Stimulated activated CD4-positive, alpha-beta T cell treated with anti-CD3 and anti-CD28 coated beads, TNF-alpha, amount 100 ng/mL, for 4 hours (primary cell): ENCODE measurements around the gene EIF4E.
"Not testable (repeated sequence)": the region's sequence is repeated elsewhere in the genome, so short reads cannot be mapped to it uniquely, and the experiment has no call there.

ENCODE experiments used
- DNase-seq, 3 experiments: peaks; one replicate each; pipeline ENCODE4 v3.0.0-alpha.2; 2020; ENCODE audit warnings: low read depth in 3 of 3

The EIF4E gene

GRCh38 chr4:98879515-98879914 is 49.4 kb downstream of the EIF4E start:
- no peak for DNase-seq

- DNase-seq: no peak
These were observed 55.9 kb downstream of the EIF4E start for GRCh38 chr4:98873059-98873458.

DNA sequence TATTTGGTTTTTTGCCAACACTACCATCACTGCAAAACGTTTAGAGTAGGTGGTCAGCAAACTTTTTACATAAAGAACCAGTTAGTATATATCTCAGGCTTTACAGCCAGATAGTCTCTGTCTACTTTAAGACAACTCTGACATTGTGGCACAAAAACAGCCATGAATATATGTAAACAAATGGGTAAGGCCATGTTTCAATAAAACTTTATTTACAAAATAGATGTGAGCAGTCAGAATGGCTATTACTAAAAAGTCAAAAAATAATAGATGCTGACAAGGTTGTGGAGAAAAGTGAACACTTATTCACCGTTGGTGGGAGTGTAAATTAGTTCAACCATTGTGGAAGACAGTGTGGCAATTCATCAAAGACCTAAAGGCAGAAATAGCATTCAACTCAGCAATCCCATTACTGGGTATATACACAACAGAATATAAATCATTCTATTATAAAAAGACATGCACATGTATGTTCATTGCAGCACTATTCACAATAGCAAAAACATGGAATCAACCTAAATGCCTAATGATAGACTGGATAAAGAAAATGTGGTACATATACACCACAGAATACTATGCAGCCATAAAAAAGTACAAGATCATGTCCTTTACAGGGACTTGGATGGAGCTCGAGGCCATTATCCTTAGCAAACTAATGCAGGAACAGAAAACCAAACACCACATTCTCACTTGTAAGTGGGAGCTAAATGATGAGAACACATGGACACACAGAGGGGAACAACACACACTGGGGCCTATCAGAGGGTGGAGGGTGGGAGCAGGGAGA is 56.6 kb downstream of the EIF4E start:
- DNase-seq: not testable (repeated sequence)

DNA sequence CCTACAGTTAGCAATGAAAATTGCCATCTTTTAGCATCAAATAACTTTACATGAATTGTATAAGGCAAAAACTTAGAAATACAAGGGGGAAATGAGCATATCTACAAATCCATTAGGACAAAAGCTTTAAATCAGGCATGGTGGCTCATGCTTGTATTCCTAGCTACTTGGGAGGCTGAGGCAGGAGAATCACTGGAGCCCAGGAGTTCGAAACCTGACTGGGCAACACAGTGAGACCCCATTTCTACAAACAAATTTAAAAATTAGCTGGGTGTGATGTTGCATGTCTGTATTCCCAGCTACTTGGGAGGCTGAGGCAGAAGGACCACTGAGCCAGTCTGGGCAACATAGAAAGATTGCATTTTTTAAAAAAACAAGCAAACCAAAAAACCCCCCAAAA is 61.3 kb downstream of the EIF4E start:
- DNase-seq: no peak

- no peak for DNase-seq
These were observed 63.9 kb downstream of the EIF4E start for GRCh38 chr4:98865059-98865458.

DNA sequence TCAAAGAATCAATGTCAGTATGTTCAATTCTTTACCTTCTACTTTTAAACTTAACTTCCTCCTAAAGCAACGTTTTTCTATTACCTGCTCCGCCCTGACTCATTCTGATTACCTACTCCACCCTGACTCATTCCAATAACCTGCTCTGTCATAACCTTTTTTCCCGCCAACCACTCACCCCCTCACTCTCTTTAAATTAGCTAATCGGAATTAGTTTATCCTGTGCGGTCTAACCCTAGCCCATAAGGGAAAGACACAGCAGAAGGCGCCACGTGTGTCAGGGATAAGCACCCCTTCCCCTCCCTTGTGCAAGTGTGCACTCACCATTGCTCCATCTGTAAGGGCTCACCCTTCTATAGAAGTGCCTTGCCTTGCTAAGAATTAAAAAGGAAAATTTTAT is 64.4 kb downstream of the EIF4E start:
- DNase-seq: no peak

DNA sequence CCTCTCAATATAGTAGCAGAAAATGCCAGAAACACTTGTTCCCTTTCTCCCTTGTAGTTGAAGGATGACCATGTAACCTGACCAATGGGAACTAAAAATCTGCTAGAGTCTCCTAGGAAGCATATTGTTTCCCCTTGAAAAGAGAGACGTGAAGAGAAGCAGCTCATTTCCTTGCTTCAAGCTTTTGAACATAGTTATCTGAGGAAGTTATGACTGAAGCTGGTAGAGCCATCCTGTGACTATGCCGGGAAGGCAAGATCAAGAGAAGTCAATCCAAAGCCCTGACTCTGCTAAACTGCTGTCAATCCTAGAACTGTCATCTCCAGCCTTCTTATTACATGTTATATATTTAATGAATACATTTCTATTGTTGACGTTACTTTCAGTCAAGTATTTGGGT is 66.6 kb downstream of the EIF4E start:
- DNase-seq: no peak

GRCh38 chr4:98861100-98861884 is 67.6 kb downstream of the EIF4E start:
- no peak for DNase-seq

GRCh38 chr4:98851806-98852205 is 77.1 kb downstream of the EIF4E start:
- no peak for DNase-seq

DNA sequence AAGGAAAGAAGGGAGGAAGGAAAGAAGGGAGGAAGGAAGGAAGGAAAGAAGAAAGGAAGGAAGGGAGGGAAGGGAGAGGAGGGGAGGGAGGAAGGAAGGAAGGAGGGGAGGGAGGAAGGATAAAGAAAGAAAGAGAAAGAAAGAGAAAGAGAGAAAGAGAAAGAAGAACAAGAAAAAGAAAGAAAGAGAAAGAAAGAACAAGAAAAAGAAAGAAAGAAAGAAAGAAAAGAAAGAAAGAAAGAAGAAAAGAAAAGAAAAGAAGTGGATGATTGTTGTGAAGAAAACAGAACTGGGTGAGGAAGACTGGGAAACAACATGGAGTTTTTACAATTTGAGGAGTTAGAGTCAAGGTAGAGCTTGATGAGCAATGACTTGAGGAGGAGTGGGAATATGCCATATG is 78.0 kb downstream of the EIF4E start:
- DNase-seq: no peak

DNA sequence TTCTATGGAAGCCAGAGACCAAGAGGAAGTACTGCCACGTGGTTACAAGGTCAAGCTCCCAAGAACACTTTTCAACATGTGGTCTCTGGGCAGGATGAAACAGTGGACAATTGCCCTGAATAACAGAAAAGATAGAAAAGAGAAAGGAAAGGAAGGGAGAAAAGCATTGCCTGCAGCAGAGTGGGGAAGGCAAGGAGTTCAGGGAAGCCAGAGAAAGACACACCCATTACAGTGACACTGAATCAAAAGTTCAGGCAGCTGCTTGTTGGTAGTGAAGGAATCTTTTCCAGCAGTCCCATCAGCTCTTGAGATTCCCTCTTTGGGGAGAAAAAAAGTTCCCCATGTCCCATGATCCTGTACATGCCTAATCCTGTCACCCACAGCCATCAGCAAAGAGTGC is 80.5 kb downstream of the EIF4E start:
- no peak for DNase-seq

DNA sequence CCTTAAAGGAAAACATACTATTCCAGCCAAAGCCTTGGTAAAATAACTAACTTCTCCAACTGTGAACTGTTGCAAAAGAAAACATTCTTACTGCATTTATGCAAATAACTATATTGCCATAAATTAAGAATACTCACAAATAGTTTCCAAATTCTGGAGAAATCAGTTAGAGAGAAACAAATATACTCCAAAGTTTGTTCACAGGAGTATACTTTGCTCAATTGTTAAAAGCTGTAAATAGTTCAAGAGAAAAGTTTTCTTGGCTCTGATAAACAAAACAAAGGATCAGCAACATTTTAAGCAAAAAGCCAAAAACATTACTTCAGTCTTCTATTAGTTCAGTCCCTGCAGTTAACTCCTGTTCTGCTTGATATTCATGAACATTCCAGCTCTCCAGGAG is 83.0 kb downstream of the EIF4E start:
- no peak for DNase-seq

- DNase-seq: not testable (repeated sequence)
These were observed 86.0 kb downstream of the EIF4E start for GRCh38 chr4:98842917-98843316.

GRCh38 chr4:98838977-98839618 is 89.8 kb downstream of the EIF4E start:
- no peak for DNase-seq

DNA sequence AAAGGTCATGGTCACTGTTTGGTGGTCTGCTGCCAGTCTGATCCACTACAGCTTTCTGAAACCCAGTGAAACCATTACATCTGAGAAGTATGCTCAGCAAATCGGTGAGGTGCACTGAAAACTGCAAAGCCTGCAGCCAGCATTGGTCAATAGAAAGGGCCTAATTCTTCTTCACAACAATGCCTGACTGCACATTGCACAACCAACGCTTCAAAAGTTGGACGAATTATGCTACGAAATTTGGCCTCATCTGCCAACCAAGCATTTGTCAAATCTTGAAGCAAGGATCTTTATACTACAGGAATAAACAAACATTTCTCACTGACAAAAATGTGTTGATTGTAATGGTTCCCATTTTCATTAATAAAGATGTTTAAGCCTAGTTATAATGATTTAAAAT is 90.4 kb downstream of the EIF4E start:
- no peak for DNase-seq

DNA sequence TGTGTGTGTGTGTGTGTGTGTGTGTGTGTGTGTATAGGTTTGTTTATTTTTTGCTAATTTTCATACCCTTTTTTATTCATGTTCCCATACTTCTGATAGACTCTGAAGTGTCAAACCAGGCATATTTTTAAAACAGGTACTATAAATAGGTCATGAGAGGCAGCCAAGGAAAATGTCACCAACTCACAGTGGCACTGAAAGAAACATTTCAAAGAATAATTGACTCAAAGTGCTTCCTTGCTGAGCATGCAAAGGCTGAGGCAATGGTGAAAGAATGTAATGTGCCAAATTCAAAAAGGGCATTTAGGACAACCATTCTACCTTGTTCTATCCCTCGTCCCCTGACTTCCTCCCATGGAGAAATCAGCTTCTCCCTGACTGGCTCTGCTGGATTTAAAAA is 95.5 kb downstream of the EIF4E start:
- DNase-seq: no peak

GRCh38 chr4:98831036-98831435 is 97.9 kb downstream of the EIF4E start:
- DNase-seq: not testable (repeated sequence)
